D721Med (cell line): ENCODE results near the gene TTYH3.

Experiments
- DNase-seq: peaks from one replicate; pipeline ENCODE4 v3.0.0; 2011; ENCODE audit warnings: low spot score; ENCODE audit not compliant: insufficient read length
- FAIRE-seq: peaks from 2 replicates; lab custom pipeline; 2011; peaks lifted over from hg19 to GRCh38; lab: Jason Lieb, UNC
- CTCF ChIP-seq: IDR thresholded peaks from 2 replicates; pipeline ENCODE4 v1.5.1; 2012; ENCODE audit warnings: mild to moderate bottlenecking, control low read depth; ENCODE audit not compliant: insufficient read depth; ENCODE audit errors: missing control alignments

Gene TTYH3

GRCh38 chr7:2596464-2597272 is 35.1 kb upstream of the TTYH3 start:
- FAIRE-seq (no peak), DNase-seq (no peak)
- TF ChIP-seq CTCF = no peak

- no peak for FAIRE-seq
Measured at GRCh38 chr7:2597273-2597640, 34.5 kb upstream of the TTYH3 start.

GRCh38 chr7:2598154-2598823 is 33.5 kb upstream of the TTYH3 start:
- DNase-seq (no peak), FAIRE-seq (no peak)
- no peak for TF ChIP-seq CTCF

More at GRCh38 chr7:2597273-2597640, 34.5 kb upstream of the TTYH3 start:
- no peak for DNase-seq
- TF ChIP-seq CTCF = no peak

GRCh38 chr7:2601065-2601464 is 30.7 kb upstream of the TTYH3 start:
- no peak for FAIRE-seq
- DNase-seq = no peak
- no peak for TF ChIP-seq CTCF

DNA sequence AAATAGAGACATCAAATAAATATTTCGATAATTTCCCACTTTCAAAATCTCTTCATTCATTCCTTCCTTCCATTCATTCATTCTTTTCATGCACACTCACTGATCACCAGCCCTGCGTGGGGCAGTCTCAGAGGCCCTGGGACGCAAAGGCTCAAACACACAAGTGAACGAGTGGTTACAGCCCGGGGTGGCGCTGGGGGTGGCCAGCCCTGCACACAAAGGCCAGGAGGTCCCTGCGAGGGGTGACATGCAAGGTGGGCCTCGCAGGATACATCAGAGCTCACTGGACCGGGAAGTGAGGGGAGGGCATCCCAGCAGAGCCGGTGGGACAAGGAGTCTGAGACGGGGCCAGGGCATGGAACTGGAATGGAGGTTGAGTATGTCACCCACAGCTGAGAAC is 29.9 kb upstream of the TTYH3 start:
- TF ChIP-seq CTCF = no peak
- FAIRE-seq (no peak), DNase-seq (no peak)

DNA sequence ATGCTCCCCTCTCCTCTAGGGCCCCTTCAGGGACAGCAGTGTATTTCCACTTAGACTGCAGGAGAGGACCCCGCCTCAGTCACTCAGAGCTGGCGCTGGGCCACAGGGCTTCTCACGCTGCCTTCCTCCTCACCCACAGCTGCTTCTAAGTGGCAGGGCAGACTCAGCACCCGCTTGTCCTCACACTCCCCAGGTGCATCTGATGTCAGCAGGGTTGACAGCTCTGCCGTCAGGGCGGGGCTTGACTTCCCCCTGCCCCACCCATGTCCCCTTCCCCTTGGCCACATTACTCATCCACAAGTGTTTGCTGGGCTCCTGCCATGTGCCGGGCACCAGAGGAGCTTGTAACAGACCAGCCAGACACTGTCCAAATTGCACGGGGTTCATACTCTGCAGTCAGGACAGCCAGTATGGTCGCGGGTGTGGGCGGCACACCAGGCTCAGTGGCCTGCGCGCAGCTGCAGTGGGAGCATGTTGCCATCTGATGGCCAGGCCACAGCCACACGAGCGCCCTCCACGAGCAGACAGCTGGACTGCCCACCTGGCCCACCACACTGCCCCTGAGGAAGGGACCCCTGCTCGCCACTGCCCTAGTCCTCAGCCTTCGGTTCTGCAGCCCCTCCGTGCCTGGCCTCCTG is 29.3 kb upstream of the TTYH3 start:
- TF ChIP-seq CTCF = no peak
- DNase-seq (no peak), FAIRE-seq (no peak)
